HUES6 (cell line): ENCODE data around the gene SDR42E1.
"Not testable (repeated sequence)": the region's sequence is repeated elsewhere in the genome, so short reads cannot be mapped to it uniquely, and the experiment has no call there.

Experiments
- H3K27ac ChIP-seq: 2 replicates; pipeline ENCODE4 v1.7.0; 2013; ENCODE audit warnings: low read depth, mild to moderate bottlenecking, low read length, inconsistent platforms
- H3K27me3 ChIP-seq: 2 replicates; pipeline ENCODE4 v1.6.1; 2013; ENCODE audit warnings: low read length; ENCODE audit not compliant: control insufficient read depth, insufficient read depth
- H3K36me3 ChIP-seq: 2 replicates; pipeline ENCODE4 v1.6.1; 2013; ENCODE audit warnings: low read length; ENCODE audit not compliant: control insufficient read depth, insufficient read depth
- H3K4me1 ChIP-seq: 2 replicates; pipeline ENCODE4 v1.6.1; 2013; ENCODE audit warnings: low read length; ENCODE audit not compliant: control insufficient read depth, insufficient read depth
- H3K4me3 ChIP-seq: 2 replicates; pipeline ENCODE4 v1.5.1; 2013; ENCODE audit warnings: low read depth, low read length
- H3K9ac ChIP-seq: one replicate; pipeline ENCODE4 v1.6.1; 2013; ENCODE audit warnings: mild to moderate bottlenecking, low read length
- H3K9me3 ChIP-seq: 2 replicates; pipeline ENCODE4 v1.6.1; 2013; ENCODE audit warnings: low read depth, low read length; ENCODE audit not compliant: control insufficient read depth, insufficient read depth

Gene SDR42E1

DNA sequence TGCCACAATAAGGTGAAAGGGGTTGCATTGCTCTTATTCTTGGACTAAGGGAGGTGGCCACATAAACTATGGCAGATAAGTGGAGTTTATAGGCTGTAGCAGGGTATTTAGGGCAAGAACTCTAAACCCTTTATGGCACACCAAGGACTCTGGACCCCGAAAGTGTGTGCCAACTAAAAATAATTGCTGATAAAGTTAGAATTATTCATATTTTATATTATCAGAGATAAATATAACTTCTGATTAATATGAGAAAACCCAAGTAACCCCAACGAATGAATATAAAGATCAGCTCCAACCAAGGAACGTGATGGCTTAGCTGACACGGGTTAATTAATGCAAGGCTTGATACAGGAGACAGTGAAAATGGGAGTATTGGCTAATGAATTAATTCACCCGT is 8.8 kb upstream of the SDR42E1 start:
- H3K9ac ChIP-seq: no peak overlapping the region
- H3K4me1 ChIP-seq: no peaks in the 10 kb centered on the region
- peaks cover 5% of the 10 kb centered on the region; the same call in 1 of the 2 replicates for H3K9me3 ChIP-seq
- H3K27ac ChIP-seq: no peak overlapping the region
- H3K27me3 ChIP-seq: no peaks in the 10 kb centered on the region
- H3K4me3 ChIP-seq: no peak overlapping the region
- H3K36me3 ChIP-seq: no peaks in the 10 kb centered on the region

GRCh38 chr16:82019535-82019934 is 8.3 kb upstream of the SDR42E1 start:
- no peak overlapping the region for H3K27ac ChIP-seq
- H3K36me3 ChIP-seq: no peaks in the 10 kb centered on the region
- H3K27me3 ChIP-seq: no peaks in the 10 kb centered on the region
- no peak overlapping the region for H3K9ac ChIP-seq
- peaks cover 6% of the 10 kb centered on the region; the same call in 1 of the 2 replicates for H3K9me3 ChIP-seq
- no peak overlapping the region for H3K4me3 ChIP-seq
- no peaks in the 10 kb centered on the region for H3K4me1 ChIP-seq

DNA sequence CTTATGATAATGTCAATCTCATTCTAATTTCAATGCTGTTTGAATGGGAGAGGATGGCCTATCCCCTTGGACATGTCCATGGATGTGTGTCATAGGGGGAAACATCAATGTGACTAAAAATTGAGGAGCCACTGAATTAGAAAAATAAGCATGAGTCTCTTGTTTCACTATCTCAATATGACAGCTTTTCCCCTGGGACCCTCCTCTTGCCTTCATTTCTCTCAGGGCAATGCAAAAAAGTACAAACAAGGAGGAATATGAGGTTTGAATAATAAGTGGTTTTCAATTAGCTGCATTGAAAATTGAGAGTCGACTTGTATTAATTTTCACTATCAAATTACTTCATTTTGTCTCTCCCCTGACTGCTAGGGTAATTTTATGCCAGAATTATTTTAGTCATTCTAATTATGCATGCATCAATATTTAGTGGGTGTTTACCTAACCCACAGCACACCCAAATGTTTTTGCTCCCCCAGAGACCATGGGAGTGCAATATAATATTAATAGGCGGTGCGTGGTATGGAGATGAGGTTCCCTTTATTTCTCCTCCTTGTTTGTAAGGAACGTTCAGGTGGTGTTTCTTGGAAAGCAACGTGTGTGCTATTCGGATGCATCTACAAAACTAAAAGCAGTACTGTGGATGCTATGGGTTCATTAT is 6.8 kb upstream of the SDR42E1 start:
- H3K4me1 ChIP-seq: no peaks in the 10 kb centered on the region
- no peak overlapping the region for H3K27ac ChIP-seq
- peaks cover 6% of the 10 kb centered on the region; the same call in 1 of the 2 replicates for H3K9me3 ChIP-seq
- no peak overlapping the region for H3K9ac ChIP-seq
- H3K4me3 ChIP-seq: no peak overlapping the region
- H3K36me3 ChIP-seq: no peaks in the 10 kb centered on the region
- no peaks in the 10 kb centered on the region for H3K27me3 ChIP-seq

DNA sequence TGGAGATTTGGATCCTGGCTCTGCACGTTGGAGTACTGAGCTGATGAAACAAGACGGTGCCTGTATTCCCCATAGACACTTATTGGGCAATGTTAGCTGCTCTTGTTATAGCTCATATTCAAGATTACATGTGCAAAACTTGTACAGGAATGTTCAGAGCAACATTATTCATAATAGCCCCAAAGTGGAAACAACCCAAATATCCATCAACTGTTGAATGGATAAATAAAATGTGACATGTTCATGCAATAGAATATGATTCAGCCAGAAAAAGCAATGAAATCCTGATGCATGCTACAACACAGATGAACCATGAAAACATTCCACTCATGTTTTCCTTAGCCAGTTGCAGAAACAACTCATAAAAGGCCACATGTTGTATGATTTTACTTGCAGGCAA is 5.7 kb upstream of the SDR42E1 start:
- Histone ChIP-seq H3K27me3 (no peaks in the 10 kb centered on the region), H3K27ac (no peak overlapping the region), H3K4me3 (no peak overlapping the region), H3K4me1 (no peaks in the 10 kb centered on the region), H3K36me3 (no peaks in the 10 kb centered on the region), H3K9me3 (peaks cover 6% of the 10 kb centered on the region; the same call in 1 of the 2 replicates), H3K9ac (no peak overlapping the region)

- Histone ChIP-seq H3K27me3 (no peaks in the 10 kb centered on the region), H3K9ac (no peak overlapping the region), H3K4me3 (no peak overlapping the region), H3K36me3 (no peaks in the 10 kb centered on the region), H3K4me1 (no peaks in the 10 kb centered on the region), H3K27ac (no peak overlapping the region), H3K9me3 (peaks cover 11% of the 10 kb centered on the region)
These were observed 5.0 kb upstream of the SDR42E1 start for GRCh38 chr16:82016263-82016662.

- H3K36me3 ChIP-seq: no peaks in the 10 kb centered on the region
- no peak overlapping the region for H3K27ac ChIP-seq
These were observed 1.9 kb upstream of the SDR42E1 start for GRCh38 chr16:82013139-82013538.

GRCh38 chr16:82010649-82011048 is 621 bp downstream of the SDR42E1 start:
- Histone ChIP-seq H3K4me1 (no peaks in the 10 kb centered on the region), H3K27ac (no peak overlapping the region), H3K4me3 (no peak overlapping the region), H3K9me3 (peaks cover 42% of the 10 kb centered on the region), H3K9ac (no peak overlapping the region), H3K36me3 (no peaks in the 10 kb centered on the region), H3K27me3 (no peaks in the 10 kb centered on the region)

More at GRCh38 chr16:82013139-82013538, 1.9 kb upstream of the SDR42E1 start:
- H3K4me3 ChIP-seq: no peak overlapping the region
- no peak overlapping the region for H3K9ac ChIP-seq
- no peaks in the 10 kb centered on the region for H3K4me1 ChIP-seq
- peaks cover 34% of the 10 kb centered on the region for H3K9me3 ChIP-seq
- H3K27me3 ChIP-seq: no peaks in the 10 kb centered on the region

GRCh38 chr16:82009789-82010188 is 1.5 kb downstream of the SDR42E1 start:
- not testable (repeated sequence) for H3K36me3 ChIP-seq, H3K27ac ChIP-seq, H3K4me1 ChIP-seq, H3K4me3 ChIP-seq, H3K27me3 ChIP-seq, H3K9ac ChIP-seq
- H3K9me3 ChIP-seq: peaks cover 38% of the 10 kb centered on the region

- no peaks in the 10 kb centered on the region for H3K27me3 ChIP-seq
- peaks cover 38% of the 10 kb centered on the region for H3K9me3 ChIP-seq
- H3K27ac ChIP-seq: no peak overlapping the region
- no peak overlapping the region for H3K4me3 ChIP-seq
- no peak overlapping the region for H3K9ac ChIP-seq
- H3K4me1 ChIP-seq: no peaks in the 10 kb centered on the region; the same call in 1 of the 2 replicates
- no peaks in the 10 kb centered on the region for H3K36me3 ChIP-seq
These were observed 2.2 kb downstream of the SDR42E1 start for GRCh38 chr16:82008957-82009592.

DNA sequence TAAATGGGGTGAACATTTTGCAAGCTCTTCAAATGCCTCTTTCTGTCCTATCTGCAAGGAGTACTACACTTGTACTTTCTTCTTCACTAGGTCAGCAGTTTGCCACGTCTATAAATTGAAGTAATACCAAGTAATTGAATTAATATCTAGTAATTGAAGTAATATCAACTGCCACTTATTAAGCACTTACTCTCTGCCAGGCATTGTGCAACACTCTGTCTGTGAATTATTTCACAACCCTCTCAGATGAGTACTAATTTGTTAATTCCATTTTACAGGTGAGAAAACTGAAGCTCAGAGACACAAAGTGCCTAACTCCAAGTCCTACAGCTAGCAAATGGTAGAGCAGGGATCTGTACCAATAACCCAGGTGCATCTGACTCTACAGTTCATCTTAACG is 4.1 kb downstream of the SDR42E1 start:
- Histone ChIP-seq H3K27me3 (no peaks in the 10 kb centered on the region), H3K36me3 (no peaks in the 10 kb centered on the region)

GRCh38 chr16:82006036-82006435 is 5.2 kb downstream of the SDR42E1 start:
- Histone ChIP-seq H3K4me1 (no peaks in the 10 kb centered on the region; the same call in 1 of the 2 replicates), H3K27ac (no peak overlapping the region), H3K9me3 (peaks cover 32% of the 10 kb centered on the region), H3K4me3 (no peak overlapping the region), H3K36me3 (no peaks in the 10 kb centered on the region), H3K9ac (no peak overlapping the region), H3K27me3 (no peaks in the 10 kb centered on the region)

More for the DNA sequence above, 4.1 kb downstream of the SDR42E1 start:
- Histone ChIP-seq H3K9ac (no peak overlapping the region), H3K27ac (no peak overlapping the region), H3K4me1 (no peaks in the 10 kb centered on the region; the same call in 1 of the 2 replicates), H3K9me3 (peaks cover 38% of the 10 kb centered on the region), H3K4me3 (no peak overlapping the region)
